Fibroblast of the aortic adventitia (primary cell): ENCODE data around the gene CFAP54. TPM values are rescaled to one million over a fixed set of nuclear protein-coding genes. Genes with fewer than 3 reads are reported as not detected.
"Not testable (repeated sequence)": the region's sequence is repeated elsewhere in the genome, so short reads cannot be mapped to it uniquely, and the experiment has no call there.

Source experiments
- DNase-seq: peaks from one replicate; pipeline ENCODE4 v3.0.0-alpha.2; 2010; ENCODE audit warnings: low read depth
- H3K4me3 ChIP-seq: 2 replicates; pipeline ENCODE4 v1.5.1; 2011; ENCODE audit warnings: low read depth, mild to moderate bottlenecking, control low read depth, low read length, moderate library complexity
- CTCF ChIP-seq: IDR thresholded peaks from 2 replicates; pipeline ENCODE4 v1.5.1; 2011; ENCODE audit warnings: mild to moderate bottlenecking, low read length, control low read depth, inconsistent platforms; ENCODE audit not compliant: insufficient read depth
- total RNA-seq: library from RNA; depleted of rRNA; stranded (reverse); fragments of >200 nt; gene quantifications from 2 replicates; pipeline ENCODE4 v1.2.3, GENCODE V29; 2012; ENCODE audit warnings: low replicate concordance

The CFAP54 gene
- total RNA-seq, 1 donor = 3.0 TPM

GRCh38 chr12:96652870-96653269 is 163.5 kb downstream of the CFAP54 start:
- TF ChIP-seq CTCF = no peak
- DNase-seq = no peak
- no peak overlapping the region for H3K4me3 ChIP-seq

- H3K4me3 ChIP-seq = no peak overlapping the region
- no peak for DNase-seq
- no peak for TF ChIP-seq CTCF
Observed at GRCh38 chr12:96658075-96658474, 168.7 kb downstream of the CFAP54 start.

GRCh38 chr12:96669786-96670185 is 180.4 kb downstream of the CFAP54 start:
- DNase-seq = no peak
- no peak overlapping the region for H3K4me3 ChIP-seq
- TF ChIP-seq CTCF = no peak

GRCh38 chr12:96670334-96670899 is 181.0 kb downstream of the CFAP54 start:
- DNase-seq = no peak
- no peak for TF ChIP-seq CTCF
- no peak overlapping the region for H3K4me3 ChIP-seq

- DNase-seq = not testable (repeated sequence)
Observed at GRCh38 chr12:96675519-96675918, 186.1 kb downstream of the CFAP54 start.

GRCh38 chr12:96677363-96677762 is 188.0 kb downstream of the CFAP54 start:
- no peak for TF ChIP-seq CTCF
- DNase-seq = no peak

More at GRCh38 chr12:96675519-96675918, 186.1 kb downstream of the CFAP54 start:
- H3K4me3 ChIP-seq = not testable (repeated sequence)

GRCh38 chr12:96687719-96688118 is 198.3 kb downstream of the CFAP54 start:
- no peak for DNase-seq
- H3K4me3 ChIP-seq = no peak overlapping the region
- TF ChIP-seq CTCF = no peak

More at GRCh38 chr12:96677363-96677762, 188.0 kb downstream of the CFAP54 start:
- H3K4me3 ChIP-seq = no peak overlapping the region
